ENCODE measurements around the gene GATC.
"Not testable (repeated sequence)": the region's sequence is repeated elsewhere in the genome, so short reads cannot be mapped to it uniquely, and the experiment has no call there.

GATC gene

DNA sequence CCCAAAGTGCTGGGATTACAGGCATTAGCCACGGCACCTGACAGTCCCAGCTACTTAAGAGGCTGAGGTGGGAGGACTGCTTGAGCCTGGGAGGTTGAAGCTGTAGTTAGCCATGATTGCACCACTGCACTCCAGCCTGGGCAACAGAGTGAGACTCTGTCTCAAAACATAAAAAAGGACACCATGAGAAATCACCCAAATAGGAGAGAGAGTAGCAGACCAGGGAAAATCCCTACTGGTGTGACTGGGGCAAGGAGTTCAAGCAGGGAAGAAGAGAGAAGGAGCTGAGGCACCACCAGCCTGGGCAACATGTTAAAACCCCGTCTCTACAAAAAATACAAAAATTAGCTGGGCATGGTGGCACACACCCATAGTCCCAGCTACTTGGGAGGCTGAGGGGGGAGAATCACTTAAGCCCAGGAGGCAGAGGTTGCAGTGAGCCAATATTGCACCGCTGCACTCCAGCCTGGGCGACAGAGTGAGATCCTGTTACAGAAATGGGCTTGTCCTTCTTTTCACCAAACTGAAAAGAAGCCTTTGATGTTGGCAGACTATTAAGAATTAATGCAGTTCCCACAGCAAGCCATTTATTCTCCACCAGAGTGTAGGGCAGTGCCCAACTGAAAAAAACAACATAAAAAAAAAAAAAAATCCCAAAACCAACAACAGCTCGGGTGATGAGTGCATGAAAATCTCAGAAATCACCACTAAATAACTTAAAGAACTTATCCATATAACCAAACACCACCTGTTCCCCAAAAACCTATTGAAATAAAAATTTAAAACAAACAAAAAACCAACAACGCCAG, 27.8 kb downstream of the GATC start:
- H3K4me1 ChIP-seq: peaks cover 30 to 62% (median 36%) of the 10 kb centered on the region in 10 experiments
- peak overlapping the region in 7 of 11 experiments; percentile 20 to 71 (median 51); a peak in 13 of 22 replicates for H3K4me2 ChIP-seq
- peaks cover 0 to 9% (median under 1%) of the 10 kb centered on the region in 11 experiments; a peak in 14 of 22 replicates for H4K20me1 ChIP-seq
- H3K27me3 ChIP-seq: no peaks in the 10 kb centered on the region
- no peak overlapping the region for H3K4me3 ChIP-seq
- H3K36me3 ChIP-seq: no peaks in the 10 kb centered on the region
- H3K9ac ChIP-seq: no peak overlapping the region
- no peak overlapping the region for H3K27ac ChIP-seq
- no peaks in the 10 kb centered on the region for H3K9me3 ChIP-seq (replicated peaks in 1 of 11)
- no peak for TF ChIP-seq Cebpa-rat (IDR thresholded peaks at IDR 0.05)

DNA sequence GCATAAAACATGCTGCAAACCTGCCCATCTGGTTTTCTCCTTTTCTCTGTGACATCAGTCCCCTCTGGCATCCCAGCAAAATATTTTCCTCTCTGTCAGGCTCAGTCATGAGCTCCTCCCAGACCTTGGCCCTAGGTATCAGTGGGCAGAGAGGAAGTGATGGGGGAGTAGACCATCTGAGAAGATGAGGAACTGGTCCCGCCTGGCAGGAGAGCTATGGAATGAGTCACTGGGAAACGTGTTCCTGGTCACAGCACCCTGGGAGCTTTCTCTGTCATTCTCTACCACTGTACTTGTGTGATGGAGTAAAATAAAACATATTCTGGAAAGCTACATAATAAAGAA, 28.3 kb downstream of the GATC start:
- no peak for TF ChIP-seq Cebpa-rat (IDR thresholded peaks at IDR 0.05)
- H3K4me2 ChIP-seq: peak overlapping the region in 7 of 11 experiments; percentile 20 to 71 (median 51); a peak in 13 of 22 replicates
- no peak overlapping the region for H3K9ac ChIP-seq
- H3K36me3 ChIP-seq: no peaks in the 10 kb centered on the region
- H3K4me1 ChIP-seq: peaks cover 30 to 62% (median 36%) of the 10 kb centered on the region in 10 experiments
- no peak overlapping the region for H3K27ac ChIP-seq
- peaks cover 0 to 8% (median 0%) of the 10 kb centered on the region in 11 experiments; a peak in 1 of 22 replicates for H4K20me1 ChIP-seq
- H3K27me3 ChIP-seq: no peaks in the 10 kb centered on the region
- no peak overlapping the region for H3K4me3 ChIP-seq
- no peaks in the 10 kb centered on the region for H3K9me3 ChIP-seq (replicated peaks in 1 of 11)

DNA sequence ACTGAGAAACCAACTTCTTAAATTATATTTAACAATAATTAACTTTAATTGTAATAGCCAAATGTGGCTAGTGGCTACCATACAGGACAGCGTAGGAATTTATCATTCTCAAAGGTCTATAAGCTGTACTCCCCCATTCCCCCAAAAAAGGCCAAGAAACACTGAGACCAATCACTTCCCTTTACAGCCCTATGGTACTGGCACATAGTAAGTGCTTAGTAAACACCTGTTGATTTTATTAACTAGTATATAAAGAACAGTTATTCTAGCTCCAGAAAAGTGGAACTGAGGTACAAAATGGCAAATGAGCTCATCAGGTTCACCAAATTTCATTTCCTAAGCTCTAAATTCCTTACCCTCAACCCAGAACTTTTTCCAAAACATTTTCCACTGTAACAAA, 29.4 kb downstream of the GATC start:
- Histone ChIP-seq H4K20me1 (peaks cover 0 to 8% (median 0%) of the 10 kb centered on the region in 11 experiments; a peak in 1 of 22 replicates), H3K27me3 (no peaks in the 10 kb centered on the region), H3K4me3 (no peak overlapping the region), H3K36me3 (no peaks in the 10 kb centered on the region), H3K4me1 (peaks cover 23 to 55% (median 29%) of the 10 kb centered on the region in 10 experiments), H3K4me2 (peak overlapping the region in 3 of 11 experiments; percentile 51 to 71 (median 70); a peak in 3 of 22 replicates), H3K9ac (no peak overlapping the region), H3K9me3 (replicated peaks in 1 of 11) (no peaks in the 10 kb centered on the region), H3K27ac (no peak overlapping the region)
- TF ChIP-seq Cebpa-rat (IDR thresholded peaks at IDR 0.05): no peak

DNA sequence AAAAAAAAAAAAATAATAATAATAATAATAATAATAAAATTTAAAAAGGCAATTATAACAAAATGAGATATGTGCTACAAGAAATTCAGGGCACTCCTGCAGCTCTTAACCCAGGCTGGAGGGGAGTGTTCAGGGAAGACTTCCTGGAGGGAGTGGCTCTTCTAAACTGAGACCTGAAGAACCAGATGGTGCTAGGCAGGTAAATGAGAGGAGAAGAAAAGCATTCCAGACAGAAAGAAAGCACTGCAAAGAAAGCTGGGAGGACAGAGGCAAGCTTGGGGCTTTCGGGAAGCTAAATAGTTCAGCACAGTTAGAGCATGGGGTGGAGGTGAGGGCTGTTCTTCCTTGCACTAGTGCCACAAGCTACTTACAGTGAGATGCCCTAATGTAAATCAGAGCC, 33.2 kb downstream of the GATC start:
- peaks cover 0 to 19% (median 15%) of the 10 kb centered on the region in 11 experiments; a peak in 16 of 22 replicates for H3K36me3 ChIP-seq
- no peak overlapping the region for H3K4me3 ChIP-seq
- H4K20me1 ChIP-seq: peaks cover 0 to 2% (median 0%) of the 10 kb centered on the region in 11 experiments; a peak in 1 of 22 replicates
- no peaks in the 10 kb centered on the region for H3K9me3 ChIP-seq (replicated peaks in 1 of 11)
- TF ChIP-seq Cebpa-rat (IDR thresholded peaks at IDR 0.05): no peak
- H3K27me3 ChIP-seq: no peaks in the 10 kb centered on the region
- peaks cover 9 to 36% (median 19%) of the 10 kb centered on the region in 10 experiments; a peak in 18 of 20 replicates for H3K4me1 ChIP-seq
- H3K27ac ChIP-seq: no peak overlapping the region
- no peak overlapping the region for H3K4me2 ChIP-seq
- no peak overlapping the region; a peak in 1 of 22 replicates for H3K9ac ChIP-seq

DNA sequence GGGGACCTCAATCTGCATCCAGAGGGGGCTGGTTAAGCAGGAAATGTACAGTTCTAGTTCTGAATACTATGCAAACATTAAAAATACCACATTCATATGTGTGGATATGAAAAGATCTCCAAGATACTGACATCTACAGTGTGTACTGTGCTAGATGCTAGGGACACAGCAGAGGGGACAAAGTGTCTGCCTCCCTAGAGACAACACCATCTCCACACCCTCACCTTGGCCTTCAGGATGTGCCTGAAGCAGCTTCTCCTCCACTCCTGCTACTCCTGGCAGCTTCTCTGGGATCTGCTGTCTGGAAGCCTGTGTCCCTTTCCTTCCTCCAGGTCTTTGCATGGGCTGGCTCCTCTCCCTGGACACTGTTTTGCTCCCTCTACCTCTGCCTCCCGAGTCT, 34.0 kb downstream of the GATC start:
- H3K4me1 ChIP-seq: peaks cover 4 to 28% (median 11%) of the 10 kb centered on the region in 10 experiments; a peak in 16 of 20 replicates
- peaks cover 0 to 19% (median 15%) of the 10 kb centered on the region in 11 experiments; a peak in 16 of 22 replicates for H3K36me3 ChIP-seq
- H3K9ac ChIP-seq: peak overlapping the region in 1 of 11 experiments; percentile 35; a peak in 2 of 22 replicates
- no peaks in the 10 kb centered on the region for H3K9me3 ChIP-seq (replicated peaks in 1 of 11)
- H4K20me1 ChIP-seq: no peaks in the 10 kb centered on the region
- H3K4me2 ChIP-seq: no peak overlapping the region
- no peaks in the 10 kb centered on the region for H3K27me3 ChIP-seq
- no peak for TF ChIP-seq Cebpa-rat (IDR thresholded peaks at IDR 0.05)
- no peak overlapping the region for H3K4me3 ChIP-seq
- H3K27ac ChIP-seq: no peak overlapping the region

DNA sequence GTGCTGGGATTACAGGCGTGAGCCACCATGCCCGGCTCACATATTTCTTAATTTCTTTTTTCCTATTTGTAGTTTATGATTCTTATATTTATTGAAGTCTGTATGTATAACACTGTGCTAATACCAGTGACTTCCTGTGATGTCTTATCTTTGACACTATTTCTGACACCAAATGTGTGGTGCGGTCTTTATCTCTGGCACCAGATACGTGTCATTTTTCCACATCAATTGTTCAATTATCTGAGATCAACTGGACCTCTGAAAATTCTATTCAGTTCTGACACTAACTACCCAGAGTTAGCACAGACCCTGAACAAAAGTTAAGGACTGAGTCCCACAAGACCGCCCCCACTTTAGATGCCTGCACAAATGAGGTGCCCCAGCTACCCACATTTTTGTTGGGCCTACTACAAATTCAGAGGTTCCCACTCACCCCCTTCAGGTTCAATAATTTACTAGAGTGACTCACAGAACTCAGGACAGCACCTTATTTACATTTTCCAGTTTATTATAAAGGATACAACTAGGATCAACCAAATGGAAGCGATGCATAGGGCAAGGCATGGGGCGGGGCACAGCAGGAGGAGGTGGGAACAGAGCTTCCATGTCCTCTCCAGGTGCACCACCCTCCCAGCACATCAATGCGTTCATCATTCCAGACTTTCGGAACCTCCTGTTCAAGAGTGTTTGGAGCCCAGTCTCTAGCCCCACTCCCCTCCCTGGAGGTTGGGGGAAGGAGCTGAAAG, 35.0 kb downstream of the GATC start:
- peaks cover 0 to 19% (median 15%) of the 10 kb centered on the region in 11 experiments; a peak in 16 of 22 replicates for H3K36me3 ChIP-seq
- H4K20me1 ChIP-seq: no peaks in the 10 kb centered on the region
- no peak for TF ChIP-seq Cebpa-rat (IDR thresholded peaks at IDR 0.05)
- no peaks in the 10 kb centered on the region for H3K9me3 ChIP-seq (replicated peaks in 1 of 11)
- no peak overlapping the region for H3K4me3 ChIP-seq
- H3K9ac ChIP-seq: no peak overlapping the region
- no peaks in the 10 kb centered on the region for H3K27me3 ChIP-seq
- no peak overlapping the region for H3K4me2 ChIP-seq
- H3K27ac ChIP-seq: no peak overlapping the region
- peaks cover 9 to 18% (median 16%) of the 10 kb centered on the region in 10 experiments for H3K4me1 ChIP-seq

DNA sequence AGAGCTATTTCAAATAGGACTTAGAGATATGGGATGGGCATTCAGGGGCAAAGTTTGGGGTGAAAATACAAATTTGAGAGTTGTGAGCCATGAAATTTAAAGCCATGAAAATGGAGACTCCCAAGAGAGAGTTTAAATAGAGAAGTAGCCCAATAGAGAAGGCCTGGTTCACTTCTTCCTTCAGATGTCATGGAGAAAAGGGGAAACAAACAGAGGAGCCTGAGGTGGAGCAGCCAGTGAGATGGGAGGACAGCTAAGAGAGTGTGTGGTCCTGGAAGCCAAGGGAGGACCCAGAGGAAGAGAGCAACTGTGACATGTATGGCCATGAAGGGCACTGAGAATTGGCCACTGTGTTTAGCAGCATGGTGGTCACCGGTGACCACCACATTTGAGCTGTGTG, 37.4 kb downstream of the GATC start:
- H3K4me1 ChIP-seq: peaks cover 14 to 33% (median 21%) of the 10 kb centered on the region in 10 experiments
- no peaks in the 10 kb centered on the region for H3K9me3 ChIP-seq (replicated peaks in 1 of 11)
- H3K27me3 ChIP-seq: no peaks in the 10 kb centered on the region
- peak overlapping the region in 7 of 11 experiments; percentile 1 to 43 (median 23); a peak in 10 of 22 replicates for H3K4me2 ChIP-seq
- peak overlapping the region in 2 of 11 experiments; percentile 34 to 45; a peak in 2 of 22 replicates for H3K27ac ChIP-seq
- no peaks in the 10 kb centered on the region for H4K20me1 ChIP-seq
- H3K4me3 ChIP-seq: no peak overlapping the region
- H3K36me3 ChIP-seq: peaks cover 0 to 22% (median 16%) of the 10 kb centered on the region in 11 experiments; a peak in 17 of 22 replicates
- TF ChIP-seq Cebpa-rat (IDR thresholded peaks at IDR 0.05): no peak
- H3K9ac ChIP-seq: no peak overlapping the region

DNA sequence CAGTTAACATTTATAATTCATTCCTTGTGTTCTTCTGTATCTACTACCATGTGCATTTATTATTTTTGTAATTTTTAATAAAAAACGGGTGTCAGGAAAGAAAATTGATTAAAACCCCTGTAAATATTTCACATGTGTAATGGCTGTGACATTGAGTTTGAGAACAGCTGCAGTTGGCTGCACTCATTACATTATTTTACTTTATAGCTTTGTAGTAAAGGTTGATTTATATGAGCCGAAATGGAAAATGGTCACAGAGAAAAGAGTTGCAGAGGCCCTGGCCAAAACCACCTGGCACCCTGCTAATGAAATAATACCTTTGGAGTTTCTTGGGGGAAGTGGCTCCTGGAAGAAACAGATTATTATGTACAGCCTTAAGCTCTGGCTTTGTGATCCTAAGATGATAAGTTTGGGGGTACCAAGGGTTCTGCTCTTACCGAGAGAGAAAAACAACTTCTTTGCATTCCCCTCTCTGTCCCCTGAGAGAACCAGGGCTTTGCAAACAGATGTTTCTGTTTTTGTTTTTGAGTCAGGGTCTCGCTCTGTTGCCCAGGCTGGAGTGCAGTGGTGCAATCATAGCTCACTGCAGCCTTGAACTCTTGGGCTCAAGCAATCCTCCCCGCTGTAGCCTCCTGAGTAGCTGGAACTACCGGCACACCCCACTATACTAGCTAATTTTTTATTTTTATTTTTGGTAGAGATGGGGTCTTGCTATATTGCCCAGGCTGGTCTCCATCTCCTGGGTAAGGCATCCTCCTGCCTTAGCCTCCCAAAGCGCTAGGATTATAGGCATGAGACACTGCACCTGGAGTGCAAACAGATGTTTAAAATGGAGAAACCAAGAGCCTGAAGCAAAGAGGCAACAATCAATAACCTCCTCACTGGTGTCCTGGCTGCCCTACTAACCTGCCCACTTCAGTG, 40.0 kb downstream of the GATC start:
- TF ChIP-seq Cebpa-rat (IDR thresholded peaks at IDR 0.05): peak in 6 of 11 experiments; percentile 12 to 85 (median 69); a peak in 8 of 22 replicates
- H3K27ac ChIP-seq: peak overlapping the region in 7 of 11 experiments; percentile 40 to 74 (median 59); a peak in 14 of 22 replicates

DNA sequence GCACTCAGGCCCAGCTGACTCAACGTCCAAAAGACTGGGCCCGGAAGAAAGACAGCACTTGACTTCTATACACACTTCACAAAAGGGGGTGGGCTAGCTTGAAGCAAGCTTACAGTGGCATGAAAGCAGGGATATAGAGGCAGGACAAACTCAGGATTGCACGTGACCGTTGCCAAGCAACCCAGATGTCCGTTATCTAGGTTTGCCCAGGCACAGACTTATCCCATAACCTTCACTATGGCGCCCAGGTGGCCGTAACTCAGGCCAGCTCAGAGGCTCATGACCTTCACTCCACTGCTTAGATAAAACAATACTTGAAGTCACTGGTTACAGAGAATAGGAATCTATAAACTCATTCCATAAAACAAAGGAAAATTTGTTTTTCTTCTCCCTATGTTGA, 41.3 kb downstream of the GATC start:
- not testable (repeated sequence) for H3K9ac ChIP-seq; H4K20me1 ChIP-seq; H3K27me3 ChIP-seq; H3K4me3 ChIP-seq; H3K9me3 ChIP-seq (replicated peaks in 1 of 11); H3K4me2 ChIP-seq
- Histone ChIP-seq H3K36me3 (peaks cover 0 to 34% (median 22%) of the 10 kb centered on the region in 11 experiments; a peak in 13 of 22 replicates), H3K4me1 (peaks cover 15 to 40% (median 26%) of the 10 kb centered on the region in 10 experiments), H3K27ac (peak overlapping the region in 2 of 11 experiments; percentile 42 to 47; a peak in 3 of 22 replicates)

More for the DNA sequence above, 40.0 kb downstream of the GATC start:
- Histone ChIP-seq H3K36me3 (peaks cover 5 to 34% (median 26%) of the 10 kb centered on the region in 11 experiments; a peak in 18 of 22 replicates), H3K9ac (peak overlapping the region in 8 of 11 experiments; percentile 21 to 62 (median 30); a peak in 8 of 22 replicates), H3K4me1 (peaks cover 15 to 40% (median 26%) of the 10 kb centered on the region in 10 experiments), H3K27me3 (no peaks in the 10 kb centered on the region), H3K4me3 (no peak overlapping the region), H3K4me2 (peak overlapping the region in 8 of 11 experiments; percentile 23 to 65 (median 59); a peak in 15 of 22 replicates), H3K9me3 (replicated peaks in 1 of 11) (no peaks in the 10 kb centered on the region), H4K20me1 (no peaks in the 10 kb centered on the region)

Measured in BLaER1 treated with 17β-estradiol and CSF1 and Interleukin-3, amounts not matched to agents 10 nM and 100 nM (cell line).